Activated naive CD4-positive, alpha-beta T cell treated with anti-CD3 and anti-CD28 coated beads for 36 hours (primary cell): ENCODE results near the gene PDK2. TPM values are rescaled to one million over a fixed set of nuclear protein-coding genes. Genes with fewer than 3 reads are reported as not detected.

Experiments used
- CTCF ChIA-PET: fragments of 350-600 bp; sonication (Branson Sonifier 250); formaldehyde crosslinking; loops from one replicate; lab custom pipeline; 2021; ENCODE audit warnings: antibody characterized with exemption; lab: Charles Lee
- DNase-seq: peaks from one replicate; pipeline ENCODE4 v3.0.0-alpha.2; 2020
- H3K27ac Mint-ChIP-seq: one replicate; pipeline ENCODE4 v1.8.0; 2021; ENCODE audit warnings: mild to moderate bottlenecking, mixed read lengths
- H3K27me3 Mint-ChIP-seq: one replicate; pipeline ENCODE4 v1.8.0; 2021; ENCODE audit warnings: low read depth, mixed read lengths
- H3K36me3 Mint-ChIP-seq: one replicate; pipeline ENCODE4 v1.8.0; 2021; ENCODE audit warnings: low read depth, mixed read lengths
- H3K4me1 Mint-ChIP-seq: one replicate; pipeline ENCODE4 v1.8.0; 2021; ENCODE audit warnings: low read depth, mixed read lengths
- H3K4me3 Mint-ChIP-seq: one replicate; pipeline ENCODE4 v1.8.0; 2021; ENCODE audit warnings: mild to moderate bottlenecking, moderate library complexity, mixed read lengths
- H3K9me3 Mint-ChIP-seq: one replicate; pipeline ENCODE4 v1.8.0; 2021; ENCODE audit warnings: mixed read lengths
- intact Hi-C: fragments of 100-400 bp; cut with micrococcal nuclease; formaldehyde crosslinking; loops from one replicate; pipeline ENCODE4 v1.15.1; 2023
- total RNA-seq, 2 experiments: library from RNA; stranded (reverse); gene quantifications; one replicate each; pipeline ENCODE4 v1.2.3, GENCODE V29; 2021

PDK2 gene
- total RNA-seq, 2 experiments from 2014 or later: 10.5 to 11.1 TPM

DNA sequence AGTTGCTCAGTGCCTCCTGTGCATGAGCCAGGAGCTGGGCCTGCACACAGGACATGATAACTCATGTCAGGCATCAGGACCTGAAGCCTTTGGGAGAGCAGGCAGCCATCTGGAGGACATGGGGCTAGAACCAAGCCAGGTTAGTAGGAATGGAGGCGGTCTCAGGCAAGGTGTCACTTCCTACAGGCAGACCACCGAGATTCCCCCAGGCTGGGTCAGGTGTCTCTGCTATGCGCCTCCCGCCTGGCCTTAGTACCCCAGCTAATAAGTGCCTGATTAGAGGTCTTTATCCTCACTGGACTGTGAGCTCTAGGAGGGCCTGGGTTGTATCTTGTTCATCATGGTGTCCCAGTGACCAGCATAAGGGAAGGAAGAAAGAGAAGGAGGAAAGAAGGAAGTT lies 19.2 kb downstream of the PDK2 start:
- Mint-ChIP-seq H3K9me3 (no peaks in the 10 kb centered on the region), H3K27ac (no peak overlapping the region), H3K36me3 (peaks cover under 1% of the 10 kb centered on the region), H3K4me1 (peaks cover 7% of the 10 kb centered on the region), H3K27me3 (peaks cover 26% of the 10 kb centered on the region), H3K4me3 (no peak overlapping the region)
- intact Hi-C loops: loop anchor here (2.0 kb wide), 1 partner anchor 16 kb away; the partner anchor contains the start of gene SAMD14
- no peak for DNase-seq
- CTCF ChIA-PET: interaction anchor here (0.5 to 6.2 kb wide), 26 partner anchors 9 to 793 kb away, joined by 3 to 29 read pairs (median 4); partner anchors contain the start of genes ITGA3, PDK2 and SAMD14

- CTCF ChIA-PET: interaction anchor here (0.5 to 6.2 kb wide), 28 partner anchors 8 to 793 kb away, joined by 3 to 29 read pairs (median 4); partner anchors contain the start of genes ITGA3, PDK2 and SAMD14
- no peak overlapping the region for H3K27ac Mint-ChIP-seq
- no peak overlapping the region for H3K4me3 Mint-ChIP-seq
- H3K9me3 Mint-ChIP-seq: no peaks in the 10 kb centered on the region
- DNase-seq: peak; percentile 76
- peaks cover 7% of the 10 kb centered on the region for H3K4me1 Mint-ChIP-seq
- H3K27me3 Mint-ChIP-seq: peaks cover 26% of the 10 kb centered on the region
- intact Hi-C loops: loop anchor here (1.0 to 5.0 kb wide), 6 partner anchors 16 to 182 kb away; partner anchors contain the start of genes SAMD14 and TMEM92
- no peaks in the 10 kb centered on the region for H3K36me3 Mint-ChIP-seq
These were observed 19.8 kb downstream of the PDK2 start for GRCh38 chr17:50114849-50115357.

GRCh38 chr17:50115756-50116155 lies 20.6 kb downstream of the PDK2 start:
- DNase-seq: no peak
- intact Hi-C loops: loop anchor here (1.0 to 5.0 kb wide), 7 partner anchors 15 to 182 kb away; partner anchors contain the start of genes PPP1R9B, SAMD14 and TMEM92

GRCh38 chr17:50117202-50118051 lies 22.3 kb downstream of the PDK2 start:
- peak; percentile 70 for DNase-seq
- CTCF ChIA-PET: interaction anchor here (0.5 to 6.2 kb wide), 21 partner anchors 9 to 707 kb away, joined by 3 to 29 read pairs (median 4); partner anchors contain the start of genes COL1A1, PDK2 and XYLT2
- Mint-ChIP-seq H3K27me3 (peaks cover 28% of the 10 kb centered on the region), H3K4me1 (peaks cover 7% of the 10 kb centered on the region), H3K36me3 (no peaks in the 10 kb centered on the region), H3K9me3 (no peaks in the 10 kb centered on the region), H3K27ac (no peak overlapping the region), H3K4me3 (peak overlapping the region; percentile 44)
- intact Hi-C loops: loop anchor here (2.0 to 5.0 kb wide), 3 partner anchors 33 to 155 kb away; partner anchors contain the start of genes PPP1R9B and TMEM92

More at GRCh38 chr17:50115756-50116155, 20.6 kb downstream of the PDK2 start:
- Mint-ChIP-seq H3K36me3 (no peaks in the 10 kb centered on the region), H3K4me1 (peaks cover 7% of the 10 kb centered on the region), H3K9me3 (no peaks in the 10 kb centered on the region), H3K27ac (no peak overlapping the region), H3K4me3 (no peak overlapping the region), H3K27me3 (peaks cover 26% of the 10 kb centered on the region)
- CTCF ChIA-PET: interaction anchor here (0.6 to 6.2 kb wide), 15 partner anchors 8 to 227 kb away, joined by 3 to 29 read pairs (median 7); partner anchors contain the start of genes ITGA3 and PDK2

GRCh38 chr17:50118076-50118827 lies 23.1 kb downstream of the PDK2 start:
- intact Hi-C loops: loop anchor here (5.0 kb wide), 2 partner anchors 59 to 154 kb away; partner anchors contain the start of gene TMEM92
- no peak overlapping the region for H3K27ac Mint-ChIP-seq
- H3K27me3 Mint-ChIP-seq: peaks cover 30% of the 10 kb centered on the region
- no peaks in the 10 kb centered on the region for H3K9me3 Mint-ChIP-seq
- H3K4me1 Mint-ChIP-seq: peaks cover 7% of the 10 kb centered on the region
- H3K4me3 Mint-ChIP-seq: no peak overlapping the region
- CTCF ChIA-PET: interaction anchor here (0.5 to 6.2 kb wide), 15 partner anchors 14 to 296 kb away, joined by 3 to 29 read pairs (median 6); no protein-coding TSS in a partner anchor
- no peak for DNase-seq
- no peaks in the 10 kb centered on the region for H3K36me3 Mint-ChIP-seq

DNA sequence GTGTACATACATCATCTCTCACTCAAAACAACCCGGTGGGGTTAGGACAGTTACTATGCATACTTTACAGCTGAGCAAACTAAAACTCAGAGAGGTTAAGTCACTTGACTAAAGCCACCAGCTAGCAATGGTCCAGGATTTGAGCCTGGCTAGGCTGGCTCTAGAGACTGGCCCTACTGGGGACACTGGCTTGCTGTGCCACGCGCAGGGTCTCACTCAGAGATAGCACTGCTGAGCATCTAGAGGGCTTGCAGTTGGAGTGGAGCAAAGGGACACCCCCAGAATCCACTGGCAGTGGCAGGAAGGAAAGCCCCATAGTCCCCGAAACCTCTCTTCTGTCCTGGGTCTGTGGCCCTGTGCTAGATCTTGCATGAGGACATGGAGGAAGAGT lies 23.7 kb downstream of the PDK2 start:
- intact Hi-C loops: loop anchor here (5.0 kb wide), 2 partner anchors 58 to 153 kb away; partner anchors contain the start of gene TMEM92
- no peaks in the 10 kb centered on the region for H3K9me3 Mint-ChIP-seq
- no peak overlapping the region for H3K27ac Mint-ChIP-seq
- H3K4me3 Mint-ChIP-seq: no peak overlapping the region
- peaks cover 7% of the 10 kb centered on the region for H3K4me1 Mint-ChIP-seq
- CTCF ChIA-PET: interaction anchor here (0.6 to 6.2 kb wide), 6 partner anchors 21 to 297 kb away, joined by 3 to 29 read pairs (median 8); no protein-coding TSS in a partner anchor
- H3K27me3 Mint-ChIP-seq: peaks cover 30% of the 10 kb centered on the region
- no peak for DNase-seq
- H3K36me3 Mint-ChIP-seq: no peaks in the 10 kb centered on the region

DNA sequence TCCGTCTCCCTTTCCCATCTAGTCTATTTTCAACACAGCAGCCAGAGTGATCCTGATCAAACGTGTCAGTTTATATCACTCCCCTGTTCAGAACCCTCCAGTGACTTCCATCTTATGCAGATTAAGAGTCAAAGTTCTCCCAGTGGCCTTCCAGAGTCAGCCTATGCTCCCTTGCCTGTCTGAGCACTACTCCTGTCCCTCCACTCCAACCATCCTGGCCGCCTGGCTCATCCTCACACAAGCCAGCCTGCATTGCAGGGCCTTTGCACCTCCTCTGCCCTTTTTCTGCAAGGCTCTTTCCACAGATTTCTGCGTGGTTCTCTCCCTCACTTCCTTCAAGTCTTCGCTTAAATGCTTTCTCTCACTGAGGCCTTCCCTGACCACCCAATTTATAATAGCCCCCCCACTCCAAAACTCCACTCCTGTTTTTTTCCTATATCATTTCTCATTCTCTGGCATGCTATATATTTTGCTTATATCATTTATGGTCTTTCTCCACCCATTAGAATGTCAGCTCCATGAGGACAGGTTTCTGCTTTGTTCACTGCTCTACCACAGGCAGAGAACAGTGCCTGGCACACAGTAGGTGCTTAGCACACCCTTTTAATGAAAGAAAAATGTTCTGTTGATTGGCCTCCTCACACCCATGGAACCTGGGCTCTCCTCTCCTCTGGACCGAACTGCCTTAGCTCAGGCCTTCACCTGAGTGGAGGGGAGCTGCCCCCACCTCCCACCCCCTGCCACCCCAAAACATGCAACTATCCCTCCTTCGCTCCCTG lies 25.5 kb downstream of the PDK2 start:
- intact Hi-C loops: no loop called here
- no peak overlapping the region for H3K27ac Mint-ChIP-seq
- H3K36me3 Mint-ChIP-seq: no peaks in the 10 kb centered on the region
- no peak overlapping the region for H3K4me3 Mint-ChIP-seq
- CTCF ChIA-PET: interaction anchor here (0.6 to 2.6 kb wide), 3 partner anchors 27 to 132 kb away, joined by 3 to 13 read pairs (median 4); no protein-coding TSS in a partner anchor
- DNase-seq: no peak
- H3K27me3 Mint-ChIP-seq: peaks cover 23% of the 10 kb centered on the region
- H3K9me3 Mint-ChIP-seq: no peaks in the 10 kb centered on the region
- peaks cover 7% of the 10 kb centered on the region for H3K4me1 Mint-ChIP-seq

GRCh38 chr17:50122945-50123344 lies 27.8 kb downstream of the PDK2 start:
- Mint-ChIP-seq H3K36me3 (no peaks in the 10 kb centered on the region), H3K4me1 (no peaks in the 10 kb centered on the region), H3K27ac (no peak overlapping the region), H3K27me3 (peaks cover 11% of the 10 kb centered on the region), H3K9me3 (no peaks in the 10 kb centered on the region), H3K4me3 (no peak overlapping the region)
- CTCF ChIA-PET: interaction anchor here (1.1 to 2.8 kb wide), 5 partner anchors 8 to 116 kb away, joined by 4 to 11 read pairs (median 5); no protein-coding TSS in a partner anchor
- intact Hi-C loops: no loop called here
- DNase-seq: no peak

- no peak overlapping the region for H3K27ac Mint-ChIP-seq
- CTCF ChIA-PET: interaction anchor here (1.7 to 2.8 kb wide), 3 partner anchors 9 to 29 kb away, joined by 4 to 11 read pairs (median 5); no protein-coding TSS in a partner anchor
These were observed 28.6 kb downstream of the PDK2 start for GRCh38 chr17:50123649-50124349.

GRCh38 chr17:50125420-50125997 lies 30.4 kb downstream of the PDK2 start:
- peaks cover 9% of the 10 kb centered on the region for H3K4me1 Mint-ChIP-seq
- CTCF ChIA-PET: interaction anchor here (0.8 to 1.7 kb wide), 5 partner anchors 9 to 53 kb away, joined by 3 to 5 read pairs (median 4); partner anchors contain the start of gene PDK2
- no peaks in the 10 kb centered on the region for H3K9me3 Mint-ChIP-seq
- H3K36me3 Mint-ChIP-seq: no peaks in the 10 kb centered on the region
- no peak overlapping the region for H3K27ac Mint-ChIP-seq
- no peak for DNase-seq
- H3K27me3 Mint-ChIP-seq: peaks cover 17% of the 10 kb centered on the region
- no peak overlapping the region for H3K4me3 Mint-ChIP-seq
- intact Hi-C loops: no loop called here

More at GRCh38 chr17:50123649-50124349, 28.6 kb downstream of the PDK2 start:
- intact Hi-C loops: no loop called here
- no peaks in the 10 kb centered on the region for H3K36me3 Mint-ChIP-seq
- peaks cover 14% of the 10 kb centered on the region for H3K27me3 Mint-ChIP-seq
- no peak overlapping the region for H3K4me3 Mint-ChIP-seq
- DNase-seq: no peak
- H3K9me3 Mint-ChIP-seq: no peaks in the 10 kb centered on the region
- peaks cover 4% of the 10 kb centered on the region for H3K4me1 Mint-ChIP-seq
